GM19468 (cell line): ENCODE data around the gene AIP.

Experiments
- ATAC-seq: cut with Tn5 transposase; IDR thresholded peaks from one replicate; pipeline ENCODE4 v1.9.1; 2021; ENCODE audit warnings: mild to moderate bottlenecking, moderate library complexity, moderate number of reproducible peaks; ENCODE audit not compliant: unreplicated experiment; ENCODE audit errors: extremely low read depth

Gene AIP

GRCh38 chr11:67482827-67483798 is at the start of gene AIP:
TSS of gene AIP (plus strand) at chr11:67483026. CDS start at chr11:67483159, 133 bp downstream.
- ATAC-seq = peak; percentile 36

- ATAC-seq = no peak
Measured at GRCh38 chr11:67433536-67434394, 49.1 kb upstream of the AIP start.

GRCh38 chr11:67434395-67434881 is 48.4 kb upstream of the AIP start:
- no peak for ATAC-seq

- ATAC-seq = no peak
Measured at GRCh38 chr11:67435031-67435726, 47.6 kb upstream of the AIP start.

GRCh38 chr11:67435727-67436458 is 46.9 kb upstream of the AIP start:
- no peak for ATAC-seq

- ATAC-seq = no peak
Measured at GRCh38 chr11:67436459-67437081, 46.3 kb upstream of the AIP start.

- no peak for ATAC-seq
Measured at GRCh38 chr11:67437082-67437808, 45.6 kb upstream of the AIP start, which contains the start of gene PTPRCAP. TSS of gene PTPRCAP (minus strand) at chr11:67437682. CDS start at chr11:67437619, 63 bp downstream.

GRCh38 chr11:67437809-67438157 is 45.0 kb upstream of the AIP start:
- ATAC-seq = no peak

GRCh38 chr11:67438158-67438902 is 44.5 kb upstream of the AIP start:
- no peak for ATAC-seq

GRCh38 chr11:67439321-67440228 is 43.3 kb upstream of the AIP start:
- ATAC-seq = no peak

GRCh38 chr11:67440229-67441097 is 42.4 kb upstream of the AIP start:
- no peak for ATAC-seq

GRCh38 chr11:67441098-67441563 is 41.7 kb upstream of the AIP start:
- ATAC-seq = no peak

- ATAC-seq = no peak
Measured at GRCh38 chr11:67441731-67442351, 41.0 kb upstream of the AIP start.

- no peak for ATAC-seq
Measured at GRCh38 chr11:67442504-67443404, 40.1 kb upstream of the AIP start.
